ENCODE data around the gene EPSTI1. TPM values are rescaled to one million over a fixed set of nuclear protein-coding genes. Genes with fewer than 3 reads are reported as not detected.

Gene EPSTI1
- total and polyA plus RNA-seq, 8 donors = 0.83 to 9.7 (median 2.1) TPM

DNA sequence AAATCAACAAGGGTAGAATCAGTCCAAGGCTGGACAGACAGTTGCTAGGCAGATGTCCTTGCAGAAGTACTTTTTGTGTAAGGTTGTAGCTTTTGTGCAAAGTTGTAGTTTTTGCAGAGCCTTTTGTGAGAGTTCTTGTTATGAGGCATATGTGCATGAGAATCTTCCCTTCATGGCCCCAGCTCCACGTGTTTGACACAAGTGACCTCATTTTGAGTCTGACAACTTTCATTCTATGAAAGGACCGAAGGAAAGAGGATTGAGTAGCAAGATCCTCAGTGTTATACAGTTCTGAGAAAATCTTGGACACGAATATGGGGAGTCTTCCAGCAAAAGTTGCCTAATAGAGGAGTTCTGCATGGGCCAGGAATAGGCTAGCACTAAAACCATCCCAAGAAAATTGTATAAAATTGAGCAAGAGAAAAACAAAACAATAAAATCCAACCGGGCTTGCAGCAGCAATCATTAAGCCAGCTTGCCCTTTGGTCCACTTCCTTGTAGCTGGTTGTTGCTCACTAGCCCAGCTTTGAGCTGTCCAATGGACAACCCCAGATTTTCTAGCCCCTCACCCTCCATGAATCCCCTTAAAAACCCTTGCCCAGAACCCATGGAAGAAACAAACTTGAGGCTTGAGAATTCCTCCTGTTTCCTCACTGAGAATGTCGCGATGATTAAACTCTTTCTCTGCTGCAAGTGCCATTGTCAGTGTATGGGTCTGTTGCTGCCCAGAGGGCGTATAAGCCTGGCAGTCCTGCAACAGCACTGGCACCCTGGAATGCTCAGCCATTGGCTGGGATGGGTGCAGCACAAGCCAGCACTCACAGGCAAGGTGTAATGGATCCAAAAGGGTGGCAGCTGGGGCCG is 6.5 kb downstream of the EPSTI1 start:
- peaks cover 0 to 5% (median 3%) of the 10 kb centered on the region in 3 donors for H3K4me1 ChIP-seq
- no peaks in the 10 kb centered on the region for H3K27me3 ChIP-seq
- H3K9me3 ChIP-seq = no peaks in the 10 kb centered on the region
- DNase-seq (no peak), ATAC-seq (peak in 3 of 4 donors; percentile 57 to 62 (median 61)), FAIRE-seq (no peak)
- no peak overlapping the region for H3K4me3 ChIP-seq
- WGBS, 2 donors = 68 to 71% methylated on average over 8 of the region's 8 CpGs
- TF ChIP-seq, protein P1, sequence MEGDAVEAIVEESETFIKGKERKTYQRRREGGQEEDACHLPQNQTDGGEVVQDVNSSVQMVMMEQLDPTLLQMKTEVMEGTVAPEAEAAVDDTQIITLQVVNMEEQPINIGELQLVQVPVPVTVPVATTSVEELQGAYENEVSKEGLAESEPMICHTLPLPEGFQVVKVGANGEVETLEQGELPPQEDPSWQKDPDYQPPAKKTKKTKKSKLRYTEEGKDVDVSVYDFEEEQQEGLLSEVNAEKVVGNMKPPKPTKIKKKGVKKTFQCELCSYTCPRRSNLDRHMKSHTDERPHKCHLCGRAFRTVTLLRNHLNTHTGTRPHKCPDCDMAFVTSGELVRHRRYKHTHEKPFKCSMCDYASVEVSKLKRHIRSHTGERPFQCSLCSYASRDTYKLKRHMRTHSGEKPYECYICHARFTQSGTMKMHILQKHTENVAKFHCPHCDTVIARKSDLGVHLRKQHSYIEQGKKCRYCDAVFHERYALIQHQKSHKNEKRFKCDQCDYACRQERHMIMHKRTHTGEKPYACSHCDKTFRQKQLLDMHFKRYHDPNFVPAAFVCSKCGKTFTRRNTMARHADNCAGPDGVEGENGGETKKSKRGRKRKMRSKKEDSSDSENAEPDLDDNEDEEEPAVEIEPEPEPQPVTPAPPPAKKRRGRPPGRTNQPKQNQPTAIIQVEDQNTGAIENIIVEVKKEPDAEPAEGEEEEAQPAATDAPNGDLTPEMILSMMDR (IDR thresholded peaks at IDR 0.05) = no peak
- no peaks in the 10 kb centered on the region for H3K36me3 ChIP-seq
- peak overlapping the region in 2 of 4 donors; percentile 24 to 35 for H3K27ac ChIP-seq
- intact Hi-C loops (cut with DNase I) = no loop called here

DNA sequence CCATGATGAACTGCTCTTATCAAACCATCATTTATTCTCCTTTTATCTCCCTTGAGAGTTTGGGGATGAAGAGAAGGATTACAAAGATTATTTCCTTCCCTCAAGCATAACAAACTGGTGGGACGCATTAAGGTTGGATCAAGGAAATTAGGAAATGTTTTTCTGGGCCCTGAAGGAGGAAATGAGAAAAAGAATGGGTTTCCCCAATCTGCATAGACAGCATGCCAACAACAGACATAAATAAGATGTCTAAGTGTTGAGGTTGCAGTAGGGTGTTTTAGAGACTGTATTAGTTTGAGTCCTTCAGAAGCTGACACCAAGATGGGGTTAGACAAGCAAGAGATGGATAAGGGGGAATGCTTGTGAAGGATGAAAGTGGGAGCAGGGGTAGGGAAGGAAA is 7.3 kb downstream of the EPSTI1 start:
- peaks cover 0 to 5% (median 0%) of the 10 kb centered on the region in 3 donors for H3K4me1 ChIP-seq
- H3K9me3 ChIP-seq = no peaks in the 10 kb centered on the region
- H3K36me3 ChIP-seq = no peaks in the 10 kb centered on the region
- DNase-seq (no peak), FAIRE-seq (no peak), ATAC-seq (no peak)
- intact Hi-C loops (cut with DNase I) = no loop called here
- WGBS, 2 donors = 83 to 94% methylated on average over 1 of the region's 1 CpG
- H3K4me3 ChIP-seq = no peak overlapping the region
- H3K27ac ChIP-seq = peak overlapping the region in 1 of 4 donors; percentile 35
- H3K27me3 ChIP-seq = no peaks in the 10 kb centered on the region
- TF ChIP-seq, protein P1 (IDR thresholded peaks at IDR 0.05) = no peak

DNA sequence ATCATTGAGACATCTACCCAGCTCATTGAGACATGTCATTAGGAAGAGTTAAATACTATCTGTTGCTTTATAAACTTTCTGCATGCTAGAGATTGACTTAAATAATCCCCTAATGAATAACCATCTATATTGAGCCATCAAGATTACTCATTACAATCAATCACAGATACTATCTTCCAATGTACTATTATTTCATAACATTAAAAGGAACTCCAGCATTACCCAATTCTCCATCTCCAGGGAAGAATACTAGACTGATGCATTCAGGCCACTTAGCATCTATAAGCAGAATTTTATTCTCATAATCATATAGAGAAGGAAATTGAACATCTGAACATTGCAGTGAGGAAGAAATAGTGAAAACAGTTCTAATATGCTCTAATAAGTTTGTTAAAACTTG is 8.0 kb downstream of the EPSTI1 start:
- DNase-seq (no peak), FAIRE-seq (no peak), ATAC-seq (no peak)
- TF ChIP-seq, protein P1 (IDR thresholded peaks at IDR 0.05) = no peak
- Histone ChIP-seq H3K4me3 (no peak overlapping the region), H3K9me3 (no peaks in the 10 kb centered on the region), H3K27ac (no peak overlapping the region), H3K27me3 (no peaks in the 10 kb centered on the region), H3K36me3 (no peaks in the 10 kb centered on the region), H3K4me1 (peaks cover 0 to 5% (median 0%) of the 10 kb centered on the region in 3 donors)
- intact Hi-C loops (cut with DNase I) = no loop called here

DNA sequence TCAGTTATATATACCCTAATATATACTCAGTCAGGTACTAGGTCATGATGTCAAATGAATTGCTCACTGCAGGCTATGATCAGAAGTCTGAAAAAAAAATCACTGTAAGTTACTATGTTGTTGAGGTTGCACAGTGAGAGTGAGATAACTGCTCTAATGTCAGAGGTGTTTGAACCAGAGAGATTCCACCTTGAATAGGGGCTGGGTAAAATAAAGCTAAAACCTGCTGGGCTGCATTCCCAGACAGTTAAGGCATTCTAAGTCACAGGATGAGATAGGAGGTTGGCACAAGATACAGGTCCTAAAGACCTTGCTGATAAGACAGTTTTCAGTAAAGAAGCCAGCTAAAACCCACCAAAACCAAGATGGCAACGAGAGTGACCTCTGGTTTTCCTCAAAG is 10.2 kb downstream of the EPSTI1 start:
- TF ChIP-seq, protein P1 (IDR thresholded peaks at IDR 0.05) = no peak
- no peak overlapping the region for H3K4me3 ChIP-seq
- H3K4me1 ChIP-seq = peaks cover 0 to 5% (median 0%) of the 10 kb centered on the region in 3 donors
- 27 to 46% methylated on average over 1 of the region's 1 CpG for WGBS, 2 donors
- H3K27ac ChIP-seq = peak overlapping the region in 1 of 4 donors; percentile 40
- DNase-seq = peak in 1 of 6 donors; percentile 34
- H3K27me3 ChIP-seq = no peaks in the 10 kb centered on the region
- H3K36me3 ChIP-seq = no peaks in the 10 kb centered on the region
- no peaks in the 10 kb centered on the region for H3K9me3 ChIP-seq
- no peak for FAIRE-seq
- intact Hi-C loops (cut with DNase I) = no loop called here
- ATAC-seq = peak in 2 of 4 donors; percentile 33 to 82

DNA sequence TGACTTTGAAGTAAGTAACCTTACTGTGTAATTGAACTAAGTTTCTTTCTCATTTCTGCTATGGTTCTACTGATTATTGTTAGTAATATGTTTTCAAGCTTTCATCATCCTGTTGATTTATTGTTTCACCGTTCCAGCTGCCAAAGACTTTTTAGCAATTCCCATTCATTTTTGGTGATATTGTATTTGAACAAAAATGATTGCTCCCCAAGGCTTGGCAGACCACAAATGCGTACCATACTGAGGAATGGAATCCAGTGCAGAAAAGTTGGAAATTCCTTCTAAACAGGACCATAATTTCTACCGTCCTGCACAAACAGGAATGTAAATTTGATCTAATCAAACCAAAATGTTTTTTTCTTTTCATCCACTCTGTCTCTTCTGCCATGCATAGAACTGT is 10.7 kb downstream of the EPSTI1 start:
- H3K27ac ChIP-seq = peak overlapping the region in 1 of 4 donors; percentile 3
- no peak for FAIRE-seq
- intact Hi-C loops (cut with DNase I) = no loop called here

More for the DNA sequence above, 10.7 kb downstream of the EPSTI1 start:
- peaks cover 0 to 5% (median 0%) of the 10 kb centered on the region in 3 donors for H3K4me1 ChIP-seq
- no peak for DNase-seq
- no peaks in the 10 kb centered on the region for H3K9me3 ChIP-seq
- ATAC-seq = no peak
- H3K4me3 ChIP-seq = no peak overlapping the region
- TF ChIP-seq, protein P1 (IDR thresholded peaks at IDR 0.05) = no peak
- H3K36me3 ChIP-seq = no peaks in the 10 kb centered on the region
- WGBS, 2 donors = 24 to 30% methylated on average over 3 of the region's 3 CpGs
- H3K27me3 ChIP-seq = no peaks in the 10 kb centered on the region
